ENCODE results near the gene TFIP11.

DNA sequence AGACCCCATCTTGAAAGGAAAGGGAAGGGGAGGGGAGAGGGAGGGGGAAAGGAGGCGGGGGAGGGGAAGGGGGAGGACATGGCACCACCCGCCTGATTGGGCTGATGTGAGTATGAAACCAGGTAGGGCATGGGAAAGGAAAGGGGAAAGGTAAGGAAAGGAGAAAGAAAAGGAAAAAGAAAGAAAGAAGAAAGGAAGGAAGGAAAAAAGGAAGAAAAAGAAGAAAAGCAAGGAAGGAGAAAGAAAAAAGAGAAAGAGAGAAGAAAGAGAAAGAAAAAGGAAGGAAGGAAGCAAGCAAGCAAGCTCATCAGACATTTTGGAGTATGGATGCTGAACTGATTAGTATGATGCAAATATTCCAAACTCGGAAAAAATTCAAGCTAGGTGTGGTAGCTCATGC lies 36.0 kb upstream of the TFIP11 start:
- TF ChIP-seq, protein P1, sequence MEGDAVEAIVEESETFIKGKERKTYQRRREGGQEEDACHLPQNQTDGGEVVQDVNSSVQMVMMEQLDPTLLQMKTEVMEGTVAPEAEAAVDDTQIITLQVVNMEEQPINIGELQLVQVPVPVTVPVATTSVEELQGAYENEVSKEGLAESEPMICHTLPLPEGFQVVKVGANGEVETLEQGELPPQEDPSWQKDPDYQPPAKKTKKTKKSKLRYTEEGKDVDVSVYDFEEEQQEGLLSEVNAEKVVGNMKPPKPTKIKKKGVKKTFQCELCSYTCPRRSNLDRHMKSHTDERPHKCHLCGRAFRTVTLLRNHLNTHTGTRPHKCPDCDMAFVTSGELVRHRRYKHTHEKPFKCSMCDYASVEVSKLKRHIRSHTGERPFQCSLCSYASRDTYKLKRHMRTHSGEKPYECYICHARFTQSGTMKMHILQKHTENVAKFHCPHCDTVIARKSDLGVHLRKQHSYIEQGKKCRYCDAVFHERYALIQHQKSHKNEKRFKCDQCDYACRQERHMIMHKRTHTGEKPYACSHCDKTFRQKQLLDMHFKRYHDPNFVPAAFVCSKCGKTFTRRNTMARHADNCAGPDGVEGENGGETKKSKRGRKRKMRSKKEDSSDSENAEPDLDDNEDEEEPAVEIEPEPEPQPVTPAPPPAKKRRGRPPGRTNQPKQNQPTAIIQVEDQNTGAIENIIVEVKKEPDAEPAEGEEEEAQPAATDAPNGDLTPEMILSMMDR (IDR thresholded peaks at IDR 0.05) = no peak
- TF ChIP-seq EZH2 (IDR thresholded peaks at IDR 0.05; ENCODE audit: borderline replicate concordance, insufficient read depth, low read depth, low read length, poor library complexity, severe bottlenecking) = no peak

Measured in B cell (primary cell).